NCI-H2107 (cell line): Measurements from ENCODE around the gene CAMKK1.
A peak's percentile ranks its signal among the peaks of the same experiment; 100 is the strongest.

ENCODE experiments used
- DNase-seq: peaks from one replicate; lab custom pipeline; 2025; lab: John Stamatoyannopoulos, UW

The CAMKK1 gene

GRCh38 chr17:3896108-3896967 is 3.5 kb upstream of the CAMKK1 start:
- DNase-seq = no peak

GRCh38 chr17:3895354-3895753 is 2.5 kb upstream of the CAMKK1 start:
- DNase-seq = no peak

GRCh38 chr17:3894911-3895343 is 2.1 kb upstream of the CAMKK1 start:
- DNase-seq = no peak

GRCh38 chr17:3894188-3894587 is 1.3 kb upstream of the CAMKK1 start:
- DNase-seq = no peak

GRCh38 chr17:3893720-3894116 is 865 bp upstream of the CAMKK1 start:
- no peak for DNase-seq

GRCh38 chr17:3892095-3892998 is 506 bp downstream of the CAMKK1 start:
- DNase-seq = no peak

- DNase-seq = no peak
Measured at GRCh38 chr17:3891626-3892094, 1.2 kb downstream of the CAMKK1 start.

- DNase-seq = no peak
Measured at GRCh38 chr17:3890878-3891219, 2.0 kb downstream of the CAMKK1 start.

GRCh38 chr17:3890082-3890877 is 2.6 kb downstream of the CAMKK1 start:
- peak; percentile 71 for DNase-seq

GRCh38 chr17:3889325-3890012 is 3.4 kb downstream of the CAMKK1 start:
- DNase-seq = no peak

- peak; percentile 51 for DNase-seq
Measured at GRCh38 chr17:3888343-3889171, 4.3 kb downstream of the CAMKK1 start.

GRCh38 chr17:3887804-3888203 is 5.0 kb downstream of the CAMKK1 start:
- DNase-seq = no peak

GRCh38 chr17:3887394-3887793 is 5.5 kb downstream of the CAMKK1 start:
- no peak for DNase-seq

GRCh38 chr17:3886776-3887175 is 6.1 kb downstream of the CAMKK1 start:
- no peak for DNase-seq

- no peak for DNase-seq
Measured at GRCh38 chr17:3885970-3886369, 6.9 kb downstream of the CAMKK1 start.

- DNase-seq = no peak
Measured at GRCh38 chr17:3885271-3885670, 7.6 kb downstream of the CAMKK1 start.

GRCh38 chr17:3884188-3884587 is 8.7 kb downstream of the CAMKK1 start:
- no peak for DNase-seq

- no peak for DNase-seq
Measured at GRCh38 chr17:3882276-3882675, 10.6 kb downstream of the CAMKK1 start.

- DNase-seq = no peak
Measured at GRCh38 chr17:3880983-3881382, 11.9 kb downstream of the CAMKK1 start.

GRCh38 chr17:3879591-3880417 is 13.0 kb downstream of the CAMKK1 start:
- DNase-seq = no peak
